ENCODE results near the gene CDCP1.

Gene CDCP1

GRCh38 chr3:45130476-45130875 lies 15.7 kb downstream of the CDCP1 start:
- no peaks in the 10 kb centered on the region for H3K9me3 ChIP-seq (ENCODE audit: control extremely low read depth in 1 of 5, control insufficient read depth in 4 of 5, insufficient read depth in 2 of 5, low read depth in 1 of 5, low read length in 4 of 5)
- peaks cover 0 to 2% (median 2%) of the 10 kb centered on the region in 4 experiments for H3K36me3 ChIP-seq (ENCODE audit: control insufficient read depth in 4 of 4, insufficient read depth in 4 of 4, low read length in 3 of 4)
- ChIA-PET POLR2A (no interaction called here), CTCF (no interaction called here)
- WGBS (ENCODE audit: insufficient coverage), result 91% methylated on average over 3 of the region's 3 CpGs
- H3K4me3 ChIP-seq (ENCODE audit: control insufficient read depth in 1 of 7, extremely low read depth in 1 of 7, insufficient read depth in 4 of 7, low read depth in 2 of 7, low read length in 6 of 7), result no peak overlapping the region
- no peak for DNase-seq
- no peaks in the 10 kb centered on the region for H3K4me1 ChIP-seq (ENCODE audit: control extremely low read depth in 1 of 4, control insufficient read depth in 4 of 4, insufficient read depth in 4 of 4, low read length in 3 of 4)
- H3K27me3 ChIP-seq (replicated peaks in 2 of 5; ENCODE audit: control insufficient read depth in 4 of 5, insufficient read depth in 5 of 5, low read length in 4 of 5), result no peaks in the 10 kb centered on the region
- no peak overlapping the region for H3K27ac ChIP-seq (ENCODE audit: insufficient read depth in 1 of 2, low read depth in 1 of 2, low read length in 2 of 2, poor library complexity in 1 of 2, severe bottlenecking in 2 of 2)

DNA sequence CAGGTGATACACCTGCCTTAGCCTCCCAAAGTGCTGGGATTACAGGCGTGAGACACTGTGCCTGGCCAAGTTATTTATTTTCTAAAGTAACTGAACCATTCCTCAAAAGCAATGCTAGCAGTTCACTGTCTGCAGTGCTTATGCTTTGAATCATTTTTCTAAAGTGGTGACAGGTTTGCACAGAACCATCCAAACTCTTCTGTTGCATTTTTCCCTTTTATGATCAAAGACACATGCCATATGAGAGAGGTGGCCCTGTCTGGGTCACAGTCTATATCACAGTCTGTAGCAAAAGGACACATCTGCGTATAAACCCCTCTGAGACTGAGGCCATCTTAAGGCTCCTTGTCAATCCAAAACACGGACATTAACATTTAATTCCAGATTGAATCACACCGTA lies 17.2 kb downstream of the CDCP1 start:
- 94% methylated on average over 4 of the region's 4 CpGs for whole genome bisulfite sequencing (ENCODE audit: insufficient coverage)
- Histone ChIP-seq H3K4me3 (ENCODE audit: control insufficient read depth in 1 of 7, extremely low read depth in 1 of 7, insufficient read depth in 4 of 7, low read depth in 2 of 7, low read length in 6 of 7) (no peak overlapping the region), H3K36me3 (ENCODE audit: control insufficient read depth in 4 of 4, insufficient read depth in 4 of 4, low read length in 3 of 4) (peaks cover 0 to 2% (median 2%) of the 10 kb centered on the region in 4 experiments), H3K4me1 (ENCODE audit: control extremely low read depth in 1 of 4, control insufficient read depth in 4 of 4, insufficient read depth in 4 of 4, low read length in 3 of 4) (no peaks in the 10 kb centered on the region), H3K27me3 (replicated peaks in 2 of 5; ENCODE audit: control insufficient read depth in 4 of 5, insufficient read depth in 5 of 5, low read length in 4 of 5) (no peaks in the 10 kb centered on the region), H3K9me3 (ENCODE audit: control extremely low read depth in 1 of 5, control insufficient read depth in 4 of 5, insufficient read depth in 2 of 5, low read depth in 1 of 5, low read length in 4 of 5) (no peaks in the 10 kb centered on the region), H3K27ac (ENCODE audit: insufficient read depth in 1 of 2, low read depth in 1 of 2, low read length in 2 of 2, poor library complexity in 1 of 2, severe bottlenecking in 2 of 2) (no peak overlapping the region)
- ChIA-PET POLR2A (no interaction called here), CTCF (no interaction called here)
- no peak for DNase-seq

- Histone ChIP-seq H3K9me3 (ENCODE audit: control extremely low read depth in 1 of 5, control insufficient read depth in 4 of 5, insufficient read depth in 2 of 5, low read depth in 1 of 5, low read length in 4 of 5) (no peaks in the 10 kb centered on the region), H3K4me3 (ENCODE audit: control insufficient read depth in 1 of 7, extremely low read depth in 1 of 7, insufficient read depth in 4 of 7, low read depth in 2 of 7, low read length in 6 of 7) (no peak overlapping the region), H3K4me1 (ENCODE audit: control extremely low read depth in 1 of 4, control insufficient read depth in 4 of 4, insufficient read depth in 4 of 4, low read length in 3 of 4) (no peaks in the 10 kb centered on the region), H3K36me3 (ENCODE audit: control insufficient read depth in 4 of 4, insufficient read depth in 4 of 4, low read length in 3 of 4) (peaks cover 0 to 2% (median under 1%) of the 10 kb centered on the region in 4 experiments), H3K27me3 (replicated peaks in 2 of 5; ENCODE audit: control insufficient read depth in 4 of 5, insufficient read depth in 5 of 5, low read length in 4 of 5) (no peaks in the 10 kb centered on the region), H3K27ac (ENCODE audit: insufficient read depth in 1 of 2, low read depth in 1 of 2, low read length in 2 of 2, poor library complexity in 1 of 2, severe bottlenecking in 2 of 2) (no peak overlapping the region)
- 95% methylated on average over 2 of the region's 3 CpGs for WGBS (ENCODE audit: insufficient coverage)
- ChIA-PET CTCF (interaction anchor here (1.5 kb wide), 1 partner anchor 83 kb away, joined by 3 read pairs; no protein-coding TSS in a partner anchor), POLR2A (no interaction called here)
- no peak for DNase-seq
These were observed 18.9 kb downstream of the CDCP1 start for GRCh38 chr3:45127130-45127822.

DNA sequence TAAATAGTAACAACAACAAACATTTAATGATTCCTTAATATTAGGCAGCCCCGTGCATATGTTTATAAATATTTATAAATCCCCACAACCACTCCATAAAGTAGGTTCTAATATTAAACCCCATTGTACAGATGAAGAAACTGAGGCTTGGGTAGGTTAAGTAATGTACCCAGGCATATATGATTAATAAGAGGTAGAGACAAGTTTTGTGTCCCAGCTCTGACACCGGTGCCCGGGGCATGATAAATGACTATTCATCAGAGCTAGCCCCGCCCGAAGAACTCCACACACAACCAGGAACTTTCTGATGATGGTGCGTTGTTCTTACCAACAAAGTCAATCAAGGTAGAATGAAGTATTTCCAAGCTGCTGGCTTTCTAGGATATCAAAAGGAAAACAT lies 19.4 kb downstream of the CDCP1 start:
- ChIA-PET CTCF (no interaction called here), POLR2A (no interaction called here)
- Histone ChIP-seq H3K27ac (ENCODE audit: insufficient read depth in 1 of 2, low read depth in 1 of 2, low read length in 2 of 2, poor library complexity in 1 of 2, severe bottlenecking in 2 of 2) (no peak overlapping the region), H3K4me1 (ENCODE audit: control extremely low read depth in 1 of 4, control insufficient read depth in 4 of 4, insufficient read depth in 4 of 4, low read length in 3 of 4) (no peaks in the 10 kb centered on the region), H3K9me3 (ENCODE audit: control extremely low read depth in 1 of 5, control insufficient read depth in 4 of 5, insufficient read depth in 2 of 5, low read depth in 1 of 5, low read length in 4 of 5) (no peaks in the 10 kb centered on the region), H3K27me3 (replicated peaks in 2 of 5; ENCODE audit: control insufficient read depth in 4 of 5, insufficient read depth in 5 of 5, low read length in 4 of 5) (no peaks in the 10 kb centered on the region), H3K36me3 (ENCODE audit: control insufficient read depth in 4 of 4, insufficient read depth in 4 of 4, low read length in 3 of 4) (peaks cover 0 to 2% (median under 1%) of the 10 kb centered on the region in 4 experiments), H3K4me3 (ENCODE audit: control insufficient read depth in 1 of 7, extremely low read depth in 1 of 7, insufficient read depth in 4 of 7, low read depth in 2 of 7, low read length in 6 of 7) (no peak overlapping the region)
- 92% methylated on average over 5 of the region's 6 CpGs for WGBS (ENCODE audit: insufficient coverage)
- no peak for DNase-seq

DNA sequence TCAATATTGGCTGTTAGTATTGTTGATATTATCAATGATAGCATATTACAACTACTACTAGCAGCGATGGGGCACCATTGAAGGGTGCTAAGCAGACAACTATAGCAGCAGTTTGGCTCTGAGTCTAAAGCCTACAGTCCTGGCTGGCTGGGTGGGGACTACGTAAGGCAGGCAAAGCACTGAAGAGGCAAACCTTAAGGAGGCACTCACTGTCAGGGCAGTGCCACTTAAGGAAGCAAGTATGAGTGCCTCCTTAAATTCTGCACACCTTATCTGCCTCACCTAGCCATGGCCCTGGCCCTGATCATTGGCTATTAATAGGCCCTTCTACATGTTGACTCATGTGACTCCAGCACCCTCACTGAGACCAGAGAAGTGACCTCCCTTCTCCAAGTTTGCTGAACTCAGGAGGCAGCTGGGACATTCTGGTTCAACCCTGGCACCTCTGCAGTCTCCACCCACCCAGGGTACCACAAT lies 20.6 kb downstream of the CDCP1 start:
- CTCF ChIA-PET, result no interaction called here
- no peak overlapping the region for H3K27ac ChIP-seq (ENCODE audit: insufficient read depth in 1 of 2, low read depth in 1 of 2, low read length in 2 of 2, poor library complexity in 1 of 2, severe bottlenecking in 2 of 2)

GRCh38 chr3:45124956-45125355 lies 21.2 kb downstream of the CDCP1 start:
- DNase-seq, result no peak
- Histone ChIP-seq H3K4me1 (ENCODE audit: control extremely low read depth in 1 of 4, control insufficient read depth in 4 of 4, insufficient read depth in 4 of 4, low read length in 3 of 4) (no peaks in the 10 kb centered on the region), H3K4me3 (ENCODE audit: control insufficient read depth in 1 of 7, extremely low read depth in 1 of 7, insufficient read depth in 4 of 7, low read depth in 2 of 7, low read length in 6 of 7) (no peak overlapping the region), H3K9me3 (ENCODE audit: control extremely low read depth in 1 of 5, control insufficient read depth in 4 of 5, insufficient read depth in 2 of 5, low read depth in 1 of 5, low read length in 4 of 5) (no peaks in the 10 kb centered on the region), H3K27me3 (replicated peaks in 2 of 5; ENCODE audit: control insufficient read depth in 4 of 5, insufficient read depth in 5 of 5, low read length in 4 of 5) (no peaks in the 10 kb centered on the region), H3K36me3 (ENCODE audit: control insufficient read depth in 4 of 4, insufficient read depth in 4 of 4, low read length in 3 of 4) (peaks cover 0 to 2% (median 0%) of the 10 kb centered on the region in 4 experiments), H3K27ac (ENCODE audit: insufficient read depth in 1 of 2, low read depth in 1 of 2, low read length in 2 of 2, poor library complexity in 1 of 2, severe bottlenecking in 2 of 2) (no peak overlapping the region)
- POLR2A ChIA-PET, result no interaction called here
- CTCF ChIA-PET, result no interaction called here
- 100% methylated on average over 1 of the region's 2 CpGs for WGBS (ENCODE audit: insufficient coverage)

More for the DNA sequence above, 20.6 kb downstream of the CDCP1 start:
- no peak for DNase-seq
- Histone ChIP-seq H3K4me3 (ENCODE audit: control insufficient read depth in 1 of 7, extremely low read depth in 1 of 7, insufficient read depth in 4 of 7, low read depth in 2 of 7, low read length in 6 of 7) (no peak overlapping the region), H3K36me3 (ENCODE audit: control insufficient read depth in 4 of 4, insufficient read depth in 4 of 4, low read length in 3 of 4) (peaks cover 0 to 2% (median under 1%) of the 10 kb centered on the region in 4 experiments), H3K27me3 (replicated peaks in 2 of 5; ENCODE audit: control insufficient read depth in 4 of 5, insufficient read depth in 5 of 5, low read length in 4 of 5) (no peaks in the 10 kb centered on the region), H3K9me3 (ENCODE audit: control extremely low read depth in 1 of 5, control insufficient read depth in 4 of 5, insufficient read depth in 2 of 5, low read depth in 1 of 5, low read length in 4 of 5) (no peaks in the 10 kb centered on the region), H3K4me1 (ENCODE audit: control extremely low read depth in 1 of 4, control insufficient read depth in 4 of 4, insufficient read depth in 4 of 4, low read length in 3 of 4) (no peaks in the 10 kb centered on the region)
- 100% methylated on average over 1 of the region's 2 CpGs for WGBS (ENCODE audit: insufficient coverage)
- POLR2A ChIA-PET, result no interaction called here

DNA sequence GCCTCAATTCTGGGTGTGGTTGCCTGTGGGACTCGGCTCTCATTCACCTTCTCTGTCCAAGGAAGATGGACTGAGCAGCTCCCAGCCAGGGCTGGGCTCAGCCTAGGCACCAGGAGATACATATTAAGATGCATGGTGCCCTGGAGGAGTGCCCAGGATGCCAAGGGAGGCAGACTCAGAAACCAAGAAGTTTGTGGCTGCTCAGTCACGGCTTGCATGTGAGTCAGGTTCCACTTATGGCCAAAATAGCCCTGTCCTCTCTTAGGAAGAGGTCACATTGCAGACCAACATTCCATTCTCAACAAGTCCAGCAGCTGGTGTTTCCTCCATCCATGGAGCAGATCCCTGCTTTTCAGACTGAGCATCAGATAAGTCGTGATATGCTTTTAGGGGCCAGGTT lies 21.8 kb downstream of the CDCP1 start:
- no peak for DNase-seq
- no peak overlapping the region for H3K4me3 ChIP-seq (ENCODE audit: control insufficient read depth in 1 of 7, extremely low read depth in 1 of 7, insufficient read depth in 4 of 7, low read depth in 2 of 7, low read length in 6 of 7)
- CTCF ChIA-PET, result interaction anchor here (2.3 kb wide), 1 partner anchor 11 kb away, joined by 6 read pairs; no protein-coding TSS in a partner anchor
- POLR2A ChIA-PET, result no interaction called here
- H3K4me1 ChIP-seq (ENCODE audit: control extremely low read depth in 1 of 4, control insufficient read depth in 4 of 4, insufficient read depth in 4 of 4, low read length in 3 of 4), result no peaks in the 10 kb centered on the region
- H3K36me3 ChIP-seq (ENCODE audit: control insufficient read depth in 4 of 4, insufficient read depth in 4 of 4, low read length in 3 of 4), result peaks cover 0 to 2% (median 0%) of the 10 kb centered on the region in 4 experiments
- no peaks in the 10 kb centered on the region for H3K27me3 ChIP-seq (replicated peaks in 2 of 5; ENCODE audit: control insufficient read depth in 4 of 5, insufficient read depth in 5 of 5, low read length in 4 of 5)
- H3K27ac ChIP-seq (ENCODE audit: insufficient read depth in 1 of 2, low read depth in 1 of 2, low read length in 2 of 2, poor library complexity in 1 of 2, severe bottlenecking in 2 of 2), result no peak overlapping the region
- 100% methylated on average over 3 of the region's 3 CpGs for WGBS (ENCODE audit: insufficient coverage)
- no peaks in the 10 kb centered on the region for H3K9me3 ChIP-seq (ENCODE audit: control extremely low read depth in 1 of 5, control insufficient read depth in 4 of 5, insufficient read depth in 2 of 5, low read depth in 1 of 5, low read length in 4 of 5)
